HEK293 (cell line): Measurements from ENCODE around the gene EML6.

ENCODE experiments used
- KLF16 ChIP-seq: fragments of 450-650 bp; formaldehyde crosslinking; IDR thresholded peaks from 2 replicates; pipeline ENCODE4 v1.5.1; 2017; ENCODE audit warnings: missing biosample characterization, missing genetic modification characterization
- KLF7 ChIP-seq: fragments of 450-650 bp; formaldehyde crosslinking; IDR thresholded peaks from 2 replicates; pipeline ENCODE4 v1.5.1; 2016; ENCODE audit warnings: missing biosample characterization, missing genetic modification characterization, borderline replicate concordance
- ZNF530 ChIP-seq: fragments of 450-650 bp; formaldehyde crosslinking; IDR thresholded peaks from 2 replicates; pipeline ENCODE4 v1.5.1; 2016; ENCODE audit warnings: low read depth, missing biosample characterization, missing genetic modification characterization
- ZNF658 ChIP-seq: fragments of 450-650 bp; formaldehyde crosslinking; IDR thresholded peaks from 2 replicates; pipeline ENCODE4; 2016; ENCODE audit warnings: missing biosample characterization, missing genetic modification characterization
- TF ChIP-seq, protein P1 (sequence below): fragments of 450-650 bp; IDR thresholded peaks from 2 replicates; pipeline ENCODE4 v1.5.1; 2018; ENCODE audit warnings: missing biosample characterization, missing genetic modification characterization

DNA sequence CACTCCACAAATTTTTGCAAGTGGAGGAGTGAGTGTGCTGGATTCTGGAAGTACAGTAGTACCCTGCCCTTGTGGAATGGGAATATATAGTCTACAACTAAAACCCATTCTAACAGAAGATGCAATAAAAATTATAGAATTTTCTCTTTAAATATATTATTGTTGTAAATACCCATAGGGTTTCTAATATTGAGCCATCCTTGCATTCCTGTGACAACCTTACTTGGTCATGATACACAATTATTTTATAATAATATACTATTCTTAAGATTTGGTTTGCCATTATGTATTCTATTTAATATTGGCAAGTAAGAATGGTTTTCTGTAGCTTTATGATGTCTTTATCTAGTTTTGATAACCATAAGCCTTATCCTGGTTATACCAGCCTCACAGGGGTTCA lies 52.2 kb downstream of the EML6 start:
- TF ChIP-seq KLF16 (tag by site-specific recombination), result no peak
- TF ChIP-seq KLF7 (tag by site-specific recombination), result no peak
- TF ChIP-seq, protein P1, sequence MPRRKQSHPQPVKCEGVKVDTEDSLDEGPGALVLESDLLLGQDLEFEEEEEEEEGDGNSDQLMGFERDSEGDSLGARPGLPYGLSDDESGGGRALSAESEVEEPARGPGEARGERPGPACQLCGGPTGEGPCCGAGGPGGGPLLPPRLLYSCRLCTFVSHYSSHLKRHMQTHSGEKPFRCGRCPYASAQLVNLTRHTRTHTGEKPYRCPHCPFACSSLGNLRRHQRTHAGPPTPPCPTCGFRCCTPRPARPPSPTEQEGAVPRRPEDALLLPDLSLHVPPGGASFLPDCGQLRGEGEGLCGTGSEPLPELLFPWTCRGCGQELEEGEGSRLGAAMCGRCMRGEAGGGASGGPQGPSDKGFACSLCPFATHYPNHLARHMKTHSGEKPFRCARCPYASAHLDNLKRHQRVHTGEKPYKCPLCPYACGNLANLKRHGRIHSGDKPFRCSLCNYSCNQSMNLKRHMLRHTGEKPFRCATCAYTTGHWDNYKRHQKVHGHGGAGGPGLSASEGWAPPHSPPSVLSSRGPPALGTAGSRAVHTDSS, result no peak
- TF ChIP-seq ZNF658, result no peak
- no peak for TF ChIP-seq ZNF530 (tag by site-specific recombination)
